D721Med (cell line): ENCODE measurements around the gene SMIM36.

ENCODE experiments used
- DNase-seq: peaks from one replicate; pipeline ENCODE4 v3.0.0; 2011; ENCODE audit warnings: low spot score; ENCODE audit not compliant: insufficient read length
- FAIRE-seq: peaks from 2 replicates; lab custom pipeline; 2011; peaks lifted over from hg19 to GRCh38; lab: Jason Lieb, UNC
- TF ChIP-seq, protein P1 (sequence below): IDR thresholded peaks from 2 replicates; pipeline ENCODE4 v1.5.1; 2012; ENCODE audit warnings: mild to moderate bottlenecking, control low read depth; ENCODE audit not compliant: insufficient read depth; ENCODE audit errors: missing control alignments

SMIM36 gene

DNA sequence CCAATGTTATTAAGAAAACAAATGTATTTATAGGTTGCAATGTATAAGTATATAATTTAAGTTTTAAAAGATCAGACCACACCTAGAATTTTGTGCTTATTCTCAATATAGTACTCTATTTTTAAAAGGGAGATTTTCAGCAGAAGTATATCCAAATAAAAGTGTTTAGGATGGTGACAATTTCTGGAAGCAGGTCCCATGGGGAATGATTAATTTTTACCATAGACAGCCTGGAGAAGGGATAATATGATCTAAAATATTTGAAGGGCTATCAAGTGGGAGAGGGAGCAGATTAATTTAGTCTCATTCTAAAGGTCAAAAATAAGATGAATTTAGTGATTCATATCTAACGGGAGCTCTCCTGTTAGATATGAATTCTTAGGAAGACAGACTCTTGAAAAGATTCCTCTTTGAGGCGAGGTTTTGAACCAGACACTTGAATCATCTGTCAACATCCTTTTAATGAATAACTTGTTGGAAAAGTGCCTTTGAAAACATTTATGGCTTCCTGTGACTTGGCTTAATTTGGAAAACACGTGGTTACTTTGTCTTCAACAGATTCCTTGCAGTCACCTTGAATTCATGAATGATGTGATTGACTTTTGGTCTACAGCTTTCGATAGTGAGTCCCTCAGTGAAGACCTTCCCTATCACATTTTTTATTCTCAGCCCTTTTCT is 29.3 kb upstream of the SMIM36 start:
- TF ChIP-seq, protein P1, sequence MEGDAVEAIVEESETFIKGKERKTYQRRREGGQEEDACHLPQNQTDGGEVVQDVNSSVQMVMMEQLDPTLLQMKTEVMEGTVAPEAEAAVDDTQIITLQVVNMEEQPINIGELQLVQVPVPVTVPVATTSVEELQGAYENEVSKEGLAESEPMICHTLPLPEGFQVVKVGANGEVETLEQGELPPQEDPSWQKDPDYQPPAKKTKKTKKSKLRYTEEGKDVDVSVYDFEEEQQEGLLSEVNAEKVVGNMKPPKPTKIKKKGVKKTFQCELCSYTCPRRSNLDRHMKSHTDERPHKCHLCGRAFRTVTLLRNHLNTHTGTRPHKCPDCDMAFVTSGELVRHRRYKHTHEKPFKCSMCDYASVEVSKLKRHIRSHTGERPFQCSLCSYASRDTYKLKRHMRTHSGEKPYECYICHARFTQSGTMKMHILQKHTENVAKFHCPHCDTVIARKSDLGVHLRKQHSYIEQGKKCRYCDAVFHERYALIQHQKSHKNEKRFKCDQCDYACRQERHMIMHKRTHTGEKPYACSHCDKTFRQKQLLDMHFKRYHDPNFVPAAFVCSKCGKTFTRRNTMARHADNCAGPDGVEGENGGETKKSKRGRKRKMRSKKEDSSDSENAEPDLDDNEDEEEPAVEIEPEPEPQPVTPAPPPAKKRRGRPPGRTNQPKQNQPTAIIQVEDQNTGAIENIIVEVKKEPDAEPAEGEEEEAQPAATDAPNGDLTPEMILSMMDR: no peak
- FAIRE-seq (no peak), DNase-seq (no peak)

DNA sequence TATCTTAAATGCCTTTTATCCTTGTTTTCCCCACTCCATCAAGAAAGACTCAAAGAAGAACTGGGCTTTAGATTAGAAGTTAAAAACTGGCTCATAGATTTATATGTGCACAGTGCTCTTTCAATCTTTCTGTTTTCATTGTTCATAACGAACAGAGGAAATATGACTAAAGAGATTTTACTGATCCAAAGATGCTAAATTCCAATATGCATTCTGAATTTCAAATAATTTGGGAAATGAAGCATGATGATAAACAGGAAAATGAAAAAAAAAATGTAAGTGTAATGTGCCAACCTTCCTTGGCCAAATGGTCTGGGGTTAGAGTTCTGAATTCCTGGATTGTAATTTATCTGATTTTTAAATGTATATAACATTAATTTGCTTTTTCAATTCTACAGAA is 25.0 kb upstream of the SMIM36 start:
- FAIRE-seq (no peak), DNase-seq (no peak)
- TF ChIP-seq, protein P1: no peak

DNA sequence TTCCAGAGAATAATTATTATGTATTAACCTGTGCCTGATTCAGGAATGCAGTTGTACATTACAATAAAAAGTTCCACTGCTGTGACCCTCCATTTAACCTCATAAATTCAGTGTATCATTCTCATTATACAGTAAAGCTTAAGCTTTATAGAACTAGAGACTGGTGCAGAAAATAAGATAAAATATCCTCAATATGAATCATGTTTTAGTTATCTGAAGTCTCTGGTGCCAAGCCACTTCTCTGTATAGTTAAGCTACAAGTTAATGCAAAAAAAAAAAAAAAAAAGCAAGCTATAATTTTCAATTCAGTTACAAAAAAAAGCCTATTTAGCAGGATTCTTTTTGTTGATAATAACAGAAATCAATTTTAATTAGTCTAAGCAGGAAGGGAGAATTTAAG is 22.4 kb upstream of the SMIM36 start:
- FAIRE-seq (no peak), DNase-seq (no peak)
- TF ChIP-seq, protein P1: no peak

DNA sequence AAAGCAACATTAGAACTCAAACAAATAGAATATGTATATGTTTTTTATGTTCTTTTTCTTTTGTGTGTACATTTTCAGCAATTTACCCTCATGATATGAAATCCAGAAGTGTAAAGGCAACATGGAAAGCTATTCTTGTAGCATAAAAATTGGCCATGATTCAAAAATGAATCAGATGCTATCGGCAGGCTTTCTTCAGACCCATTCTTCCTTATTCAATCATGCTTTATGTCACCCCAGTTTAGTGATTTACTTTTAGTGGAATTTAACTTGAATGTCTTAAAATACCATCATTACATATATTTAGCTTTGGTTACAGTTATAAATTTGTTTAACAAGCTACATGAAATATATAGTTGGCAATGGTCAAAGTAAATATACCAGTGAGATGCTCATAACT is 21.4 kb upstream of the SMIM36 start:
- no peak for DNase-seq
- no peak for FAIRE-seq
- TF ChIP-seq, protein P1: no peak

DNA sequence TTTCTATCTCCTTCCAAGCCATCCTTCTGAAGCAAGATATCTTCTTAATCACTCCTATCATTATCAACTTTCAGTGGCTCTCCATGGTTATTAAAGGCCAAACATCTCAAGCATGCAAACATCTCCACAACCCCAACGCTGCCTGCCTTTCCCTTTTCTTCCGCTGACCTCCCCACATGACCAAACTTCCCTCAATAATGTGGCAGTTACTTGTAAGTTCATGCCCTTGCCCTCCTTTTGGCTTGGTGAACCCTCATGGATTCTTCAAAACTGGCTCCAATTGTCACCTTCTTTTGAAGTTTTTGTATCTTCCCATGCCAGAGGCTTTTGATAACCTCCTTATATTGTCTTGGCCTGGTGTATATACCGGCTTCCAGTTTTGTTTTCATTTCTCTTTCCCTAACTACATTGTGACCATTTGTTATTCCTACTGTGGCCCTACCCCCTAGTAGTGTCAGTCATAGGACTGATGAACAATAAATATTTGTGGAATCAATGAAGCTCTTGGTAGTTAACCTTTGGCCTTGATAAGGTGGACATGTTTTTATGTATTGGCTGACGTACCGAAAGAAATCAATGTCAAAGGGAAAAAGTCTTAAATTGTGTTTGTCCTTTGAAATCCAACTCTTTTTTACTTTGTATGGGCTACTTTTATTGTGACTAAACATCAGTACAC is 19.9 kb upstream of the SMIM36 start:
- FAIRE-seq (no peak), DNase-seq (no peak)
- TF ChIP-seq, protein P1: no peak

DNA sequence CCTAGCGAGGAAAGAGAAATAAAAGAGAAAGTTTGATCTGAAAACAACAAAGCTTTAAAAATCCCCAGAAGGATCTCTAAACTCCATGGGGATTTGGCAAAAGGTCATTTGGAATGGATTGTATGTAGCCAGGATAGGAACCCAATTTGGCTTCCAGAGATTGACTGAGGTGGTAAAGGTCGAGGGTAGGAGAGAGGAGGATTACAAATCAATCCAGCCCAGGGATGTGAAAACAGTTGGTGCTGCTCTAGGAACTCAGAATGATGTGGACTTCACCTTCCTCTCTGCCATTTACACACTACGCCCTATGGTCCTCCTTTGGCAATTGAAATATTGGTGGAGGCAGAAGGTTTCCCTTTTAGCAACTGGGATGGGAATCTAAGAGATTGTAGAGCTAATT is 18.8 kb upstream of the SMIM36 start:
- DNase-seq (no peak), FAIRE-seq (no peak)
- TF ChIP-seq, protein P1: no peak

DNA sequence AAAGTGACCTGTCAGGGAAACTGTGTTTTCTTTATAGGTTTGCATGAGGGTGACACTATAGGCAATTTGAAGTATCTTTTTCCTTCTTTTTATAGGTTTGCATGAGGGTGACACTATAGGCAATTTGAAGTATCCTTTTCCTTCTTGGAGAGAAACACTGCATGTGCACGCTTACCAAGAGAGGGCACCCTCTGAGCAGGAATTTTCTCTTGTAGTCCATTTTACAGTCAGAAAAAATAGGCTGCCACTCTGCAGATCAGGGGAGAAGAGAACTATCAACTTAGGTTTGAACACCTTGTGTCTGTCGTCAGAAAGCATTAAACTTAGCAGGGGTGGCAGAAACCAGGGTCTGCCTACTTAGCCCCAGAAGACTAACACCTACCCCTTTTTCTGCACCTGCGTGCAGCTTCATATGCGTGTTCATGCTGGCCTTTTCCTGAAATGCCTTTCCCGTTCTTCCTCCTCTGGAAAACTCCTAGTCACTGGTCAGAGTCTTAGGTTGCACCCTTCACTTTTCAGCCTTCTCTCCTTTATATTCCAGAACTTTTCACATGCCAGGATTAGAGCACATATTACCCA is 16.4 kb upstream of the SMIM36 start:
- FAIRE-seq (no peak), DNase-seq (no peak)
- TF ChIP-seq, protein P1: peak; percentile 63
